KOPT-K1 (cell line): ENCODE results near the gene FHIT.
A peak's percentile ranks its signal among the peaks of the same experiment; 100 is the strongest.

Experiments
- H3K27ac ChIP-seq: fragments of 200-600 bp; sonication (generic); 2 replicates; pipeline ENCODE4 v1.5.1; 2016; ENCODE audit warnings: antibody characterized with exemption, mild to moderate bottlenecking, low read depth, low read length; ENCODE audit not compliant: poor library complexity, severe bottlenecking
- H3K36me3 ChIP-seq: fragments of 200-600 bp; sonication (generic); 2 replicates; pipeline ENCODE4 v1.5.1; 2017; ENCODE audit warnings: antibody characterized with exemption, mild to moderate bottlenecking, low read length, moderate library complexity; ENCODE audit not compliant: insufficient read depth
- H3K9me3 ChIP-seq: fragments of 200-600 bp; sonication (generic); 2 replicates; pipeline ENCODE4 v1.5.1; 2017; ENCODE audit warnings: antibody characterized with exemption, low read length, mild to moderate bottlenecking; ENCODE audit not compliant: insufficient read depth, poor library complexity, severe bottlenecking

Gene FHIT

GRCh38 chr3:60081381-60082095 is 1169.7 kb downstream of the FHIT start:
- H3K27ac ChIP-seq: peak overlapping the region; percentile 97
- no peaks in the 10 kb centered on the region for H3K36me3 ChIP-seq
- peaks cover 44% of the 10 kb centered on the region for H3K9me3 ChIP-seq

GRCh38 chr3:60080648-60081047 is 1170.6 kb downstream of the FHIT start:
- H3K9me3 ChIP-seq: peaks cover 35% of the 10 kb centered on the region
- H3K27ac ChIP-seq: peak overlapping the region; percentile 97
- no peaks in the 10 kb centered on the region for H3K36me3 ChIP-seq

GRCh38 chr3:60079076-60079475 is 1172.2 kb downstream of the FHIT start:
- peaks cover 20% of the 10 kb centered on the region for H3K9me3 ChIP-seq
- H3K27ac ChIP-seq: peak overlapping the region; percentile 97
- H3K36me3 ChIP-seq: no peaks in the 10 kb centered on the region

- H3K36me3 ChIP-seq: no peaks in the 10 kb centered on the region
- peak overlapping the region; percentile 97 for H3K27ac ChIP-seq
- H3K9me3 ChIP-seq: peaks cover 4% of the 10 kb centered on the region
Measured at GRCh38 chr3:60076331-60076730, 1174.9 kb downstream of the FHIT start.

GRCh38 chr3:60073942-60074341 is 1177.3 kb downstream of the FHIT start:
- H3K36me3 ChIP-seq: 0 out of 2 replicates have a peak, but pooled peaks cover 8% of the 10 kb centered on the region
- H3K27ac ChIP-seq: peak overlapping the region; percentile 97
- H3K9me3 ChIP-seq: peaks cover 4% of the 10 kb centered on the region

- 0 out of 2 replicates have a peak, but pooled peaks cover 8% of the 10 kb centered on the region for H3K36me3 ChIP-seq
- peak overlapping the region; percentile 97 for H3K27ac ChIP-seq
- peaks cover 4% of the 10 kb centered on the region for H3K9me3 ChIP-seq
Measured at GRCh38 chr3:60073228-60073627, 1178.0 kb downstream of the FHIT start.

GRCh38 chr3:60070366-60070765 is 1180.9 kb downstream of the FHIT start:
- Histone ChIP-seq H3K36me3 (0 out of 2 replicates have a peak, but pooled peaks cover 8% of the 10 kb centered on the region), H3K9me3 (peaks cover 4% of the 10 kb centered on the region), H3K27ac (peak overlapping the region; percentile 97)

GRCh38 chr3:60065227-60065868 is 1185.9 kb downstream of the FHIT start:
- no peaks in the 10 kb centered on the region for H3K9me3 ChIP-seq
- H3K27ac ChIP-seq: peak overlapping the region; percentile 98
- H3K36me3 ChIP-seq: 0 out of 2 replicates have a peak, but pooled peaks cover 6% of the 10 kb centered on the region

- no peaks in the 10 kb centered on the region for H3K36me3 ChIP-seq
- peak overlapping the region; percentile 98 for H3K27ac ChIP-seq
- no peaks in the 10 kb centered on the region for H3K9me3 ChIP-seq
Measured at GRCh38 chr3:60064210-60065178, 1186.8 kb downstream of the FHIT start.

- H3K36me3 ChIP-seq: peaks cover 8% of the 10 kb centered on the region
- H3K27ac ChIP-seq: peak overlapping the region; percentile 98
- peaks cover 5% of the 10 kb centered on the region for H3K9me3 ChIP-seq
Measured at GRCh38 chr3:60056404-60056803, 1194.8 kb downstream of the FHIT start.

- Histone ChIP-seq H3K36me3 (peaks cover 8% of the 10 kb centered on the region), H3K9me3 (peaks cover 5% of the 10 kb centered on the region), H3K27ac (peak overlapping the region; percentile 98)
Measured at GRCh38 chr3:60055765-60056164, 1195.5 kb downstream of the FHIT start.

GRCh38 chr3:60053526-60054265 is 1197.6 kb downstream of the FHIT start:
- H3K9me3 ChIP-seq: peaks cover 5% of the 10 kb centered on the region
- H3K36me3 ChIP-seq: peaks cover 8% of the 10 kb centered on the region; the same call in 1 of the 2 replicates
- H3K27ac ChIP-seq: peak overlapping the region; percentile 98

- Histone ChIP-seq H3K27ac (peak overlapping the region; percentile 98), H3K36me3 (peaks cover 28% of the 10 kb centered on the region), H3K9me3 (peaks cover 18% of the 10 kb centered on the region)
Measured at GRCh38 chr3:60048447-60048848, 1202.8 kb downstream of the FHIT start.

- Histone ChIP-seq H3K9me3 (peaks cover 18% of the 10 kb centered on the region), H3K27ac (peak overlapping the region; percentile 98), H3K36me3 (peaks cover 36% of the 10 kb centered on the region)
Measured at GRCh38 chr3:60047426-60048200, 1203.6 kb downstream of the FHIT start.
